Heart left ventricle (tissue), 13 donors: ENCODE results near the gene SLX9.

Experiments used
- CTCF ChIP-seq, 12 donors: fragments of 200-600 bp; sonication (generic) in 4 of 12; IDR thresholded peaks; one replicate each; pipeline versions ENCODE4 v1.5.0 to v1.8.0; 2018 to 2022; ENCODE audit warnings: antibody characterized with exemption in 12 of 12, mild to moderate bottlenecking in 5 of 12
- POLR2A ChIP-seq, 2 donors: fragments of 450-650 bp; IDR thresholded peaks; one replicate each; pipeline ENCODE4 v1.6.1; 2017; ENCODE audit warnings: antibody characterized with exemption in 2 of 2, mild to moderate bottlenecking in 2 of 2, moderate library complexity in 2 of 2
- donor health status: ischemic (EF 13 %, LVEDD 7.1; RV severe dilation, severe dysfunction).
- donor health status: DM: no; HTN: yes; CAD: no.
- donor health status: DM: no; HTN: no; CAD: no.
- donor health status: ischemic (EF 25% LVEDD 6.9; RV normal size, moderate dysfunction).
- donor health status: ischemic (EF 25% LVEDD 5.7; RV mildly dilated, moderate dysfunction).
- donor health status: ischemic (EF 35%, LVEDD 5.7; RV mildly dilated, moderate dysfunction).
- donor health status: nonischemic (EF 11% LVEDD 7.7; RV severe dilation, severe dysfunction).
- donor health status: DM: yes; HTN: yes; CAD: no.
- donor health status: PGD.
- donor health status: ischemic (EF 29% LVEDD 5.4; RV normal size, mild dysfunction).
- donor health status: nonischemic (EF 23%, LVEDD 6.1; RV moderate dilation, normal function).

DNA sequence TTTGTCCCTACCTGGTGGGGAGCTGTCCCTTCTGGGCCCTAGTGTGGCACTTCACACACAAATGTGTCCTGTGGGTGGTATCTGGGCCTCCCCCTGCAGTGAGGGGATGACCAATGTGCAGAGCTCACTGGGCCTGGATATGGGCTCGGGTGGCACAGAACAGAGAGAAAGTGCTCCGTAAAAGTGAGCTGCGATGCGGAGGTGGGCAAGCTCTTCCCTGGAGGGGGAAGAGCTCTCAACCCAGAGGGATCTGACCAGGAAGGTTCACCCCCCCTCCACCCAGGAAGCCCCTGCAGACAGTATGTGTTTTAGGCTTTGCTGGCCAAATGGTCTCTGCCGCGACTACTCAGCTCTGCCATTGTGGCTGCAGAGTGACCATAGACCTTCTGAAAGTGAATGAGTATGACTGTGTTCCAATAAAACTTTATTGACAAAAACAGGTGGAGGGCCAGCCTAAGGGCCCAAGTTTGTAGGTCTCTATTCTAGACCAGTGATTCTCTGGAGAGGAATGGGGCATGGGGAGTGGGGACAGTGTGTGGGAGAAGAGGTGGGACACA, 10.5 kb upstream of the SLX9 start:
- TF ChIP-seq CTCF (IDR thresholded peaks at IDR 0.05) (no peak), POLR2A (IDR thresholded peaks at IDR 0.05) (no peak)
